Stimulated activated CD8-positive, alpha-beta memory T cell treated with anti-CD3 and anti-CD28 coated beads, Interleukin-12 subunit alpha, Interleukin-12 subunit beta, amount 100 ng/mL, for 1 hour (primary cell): ENCODE measurements around the gene POU2AF3.

Source experiments
- DNase-seq: peaks from one replicate; pipeline ENCODE4 v3.0.0-alpha.2; 2020; ENCODE audit warnings: low read depth

Gene POU2AF3

GRCh38 chr11:111352935-111353710 is 54.8 kb downstream of the POU2AF3 start:
- DNase-seq = no peak

DNA sequence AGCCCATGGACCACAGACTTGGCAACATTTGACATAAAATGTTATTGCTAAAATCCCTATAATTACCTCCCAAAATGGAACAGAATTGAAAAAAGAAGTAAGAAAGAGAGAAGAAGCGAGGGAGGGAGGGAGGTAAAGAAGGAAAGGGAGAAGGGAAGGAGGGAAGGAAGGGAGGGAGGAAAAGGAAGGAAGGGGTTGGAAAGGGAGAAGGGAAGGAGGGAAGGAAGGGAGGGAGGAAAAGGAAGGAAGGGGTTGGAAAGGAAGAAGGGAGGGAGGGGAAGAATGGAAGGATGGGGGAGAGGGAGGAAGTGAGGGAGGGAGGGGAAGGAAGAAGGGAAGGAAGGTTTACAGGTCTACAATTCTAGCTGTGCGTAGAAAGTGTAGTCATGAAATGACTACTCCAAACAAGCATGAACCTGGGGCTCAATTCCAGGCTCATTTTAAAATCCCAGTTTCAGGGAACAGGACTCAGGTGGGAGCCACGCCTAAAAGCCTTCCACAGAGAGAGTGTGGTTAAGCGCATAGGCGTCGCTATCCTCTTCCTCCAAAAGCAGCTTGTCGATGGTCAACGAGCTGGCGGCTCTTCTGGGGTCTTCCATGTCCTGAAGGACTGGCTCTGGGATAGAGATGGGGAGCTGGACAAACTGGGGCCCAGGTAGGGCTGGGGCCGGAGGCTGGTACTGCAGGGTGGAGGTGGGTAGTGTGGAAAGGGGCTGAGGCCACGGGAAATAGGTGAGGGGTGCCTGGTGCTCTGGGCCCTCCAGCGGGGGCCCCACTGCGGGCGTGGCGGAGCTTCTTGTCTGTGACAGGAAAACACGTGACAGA is 55.6 kb downstream of the POU2AF3 start:
- no peak for DNase-seq

DNA sequence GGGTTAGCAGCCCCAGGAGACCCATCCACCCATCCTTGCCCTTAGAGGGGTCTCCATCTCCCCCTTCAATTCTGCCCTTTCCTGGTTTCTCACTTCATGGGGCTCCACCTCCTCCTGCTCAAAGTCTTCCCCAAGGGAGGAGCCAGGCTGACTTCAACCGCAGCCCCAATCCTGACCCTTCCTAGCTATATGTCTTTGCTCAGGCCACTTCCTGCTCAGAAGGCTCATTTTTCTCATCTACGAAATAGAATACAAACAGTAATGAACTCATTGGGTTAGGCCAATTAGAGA is 56.2 kb downstream of the POU2AF3 start:
- no peak for DNase-seq

GRCh38 chr11:111355101-111355500 is 56.8 kb downstream of the POU2AF3 start:
- no peak for DNase-seq

DNA sequence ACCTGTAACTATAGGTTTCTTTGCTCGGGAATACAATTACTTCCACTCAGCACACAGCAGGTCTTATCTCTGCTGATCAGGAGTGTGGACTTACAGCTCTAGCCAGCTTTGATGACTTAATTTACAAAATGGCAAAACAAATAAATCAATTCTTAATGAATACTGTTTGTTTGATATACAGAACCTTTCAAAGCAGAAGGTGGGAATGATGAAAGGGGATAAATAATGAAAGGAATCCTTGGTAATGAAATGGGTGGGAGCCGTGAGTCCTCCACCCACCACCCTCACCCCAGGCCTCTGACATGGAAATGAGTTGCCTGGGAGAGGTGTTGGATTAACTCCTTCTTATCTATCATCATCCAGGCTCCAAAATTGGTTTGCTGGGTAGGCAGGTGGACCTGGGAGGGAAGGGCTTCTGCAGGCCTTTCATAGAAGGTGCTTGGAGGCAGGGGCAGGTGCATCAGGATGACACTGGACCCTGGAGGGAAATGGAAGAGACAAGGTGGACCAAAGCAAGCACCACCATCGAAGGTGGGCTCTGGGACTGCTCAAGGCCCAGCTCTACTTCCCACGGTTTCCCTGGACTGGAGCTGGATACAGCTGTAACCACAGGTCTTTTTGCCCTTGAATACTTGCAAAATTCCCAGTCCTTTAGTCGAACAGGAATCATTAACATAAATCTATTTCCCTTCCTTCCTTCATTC is 57.8 kb downstream of the POU2AF3 start:
- DNase-seq = no peak

DNA sequence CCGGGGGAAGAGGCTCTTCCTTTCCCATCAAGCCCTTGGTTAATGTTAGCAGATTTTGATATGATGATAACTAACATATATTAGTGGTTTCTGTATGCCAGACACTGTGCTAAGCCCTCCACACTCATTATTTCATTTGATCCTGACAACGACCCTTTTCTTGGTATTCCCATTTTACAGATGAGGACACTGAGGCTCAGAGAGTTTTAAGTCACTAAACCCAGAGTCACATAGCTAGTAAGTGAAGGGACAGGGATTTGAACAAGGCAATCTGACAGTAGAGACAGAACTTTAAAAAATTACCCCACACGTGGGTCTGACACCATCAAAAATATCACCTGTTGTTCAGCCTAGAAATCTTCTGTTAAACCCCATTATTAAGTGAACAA is 58.3 kb downstream of the POU2AF3 start:
- DNase-seq = no peak

DNA sequence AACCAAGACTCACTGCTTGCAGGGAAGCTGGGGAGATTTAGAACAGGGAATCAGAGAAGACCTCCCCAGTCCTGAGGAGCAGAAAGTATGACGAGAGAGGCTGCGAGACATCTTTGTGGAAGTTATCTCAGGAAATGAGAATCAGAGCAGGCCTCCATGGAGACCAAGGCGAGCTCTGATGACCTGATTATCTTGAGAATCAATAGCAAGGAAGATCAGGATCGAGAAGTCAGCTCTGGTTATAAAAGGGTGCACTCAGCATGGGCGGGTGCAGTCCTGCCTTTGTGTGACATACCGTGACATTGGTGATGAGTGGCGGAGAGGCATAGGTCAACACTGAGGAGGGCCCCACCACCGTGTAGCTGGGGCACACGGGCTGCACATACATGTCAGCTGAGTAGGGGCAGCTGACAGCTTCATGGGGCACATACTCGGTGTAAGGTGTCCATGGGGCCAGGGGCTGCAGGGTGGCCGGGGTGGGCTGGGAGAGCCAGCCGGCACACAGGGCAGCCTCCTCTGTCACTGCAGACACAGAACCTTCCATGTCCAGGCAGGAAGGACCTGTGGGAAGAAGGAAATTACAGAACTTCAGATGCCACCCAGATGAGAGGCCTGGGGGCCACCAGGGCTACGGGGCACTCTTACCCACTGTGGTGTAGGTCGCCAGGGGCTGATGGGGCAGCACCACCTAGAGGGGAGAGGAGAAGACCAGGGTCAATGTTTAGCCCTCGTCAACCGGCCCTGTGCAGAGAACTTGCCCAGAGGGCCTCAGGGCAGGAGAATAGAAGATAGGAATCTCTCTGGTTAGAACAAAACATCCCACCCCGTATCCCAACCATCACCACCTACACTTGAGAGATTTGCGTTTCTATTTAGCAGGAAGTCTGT is 59.0 kb downstream of the POU2AF3 start:
- no peak for DNase-seq
